Measurements from ENCODE around the gene CEP44.
"Not testable (repeated sequence)": the region's sequence is repeated elsewhere in the genome, so short reads cannot be mapped to it uniquely, and the experiment has no call there.

CEP44 gene

DNA sequence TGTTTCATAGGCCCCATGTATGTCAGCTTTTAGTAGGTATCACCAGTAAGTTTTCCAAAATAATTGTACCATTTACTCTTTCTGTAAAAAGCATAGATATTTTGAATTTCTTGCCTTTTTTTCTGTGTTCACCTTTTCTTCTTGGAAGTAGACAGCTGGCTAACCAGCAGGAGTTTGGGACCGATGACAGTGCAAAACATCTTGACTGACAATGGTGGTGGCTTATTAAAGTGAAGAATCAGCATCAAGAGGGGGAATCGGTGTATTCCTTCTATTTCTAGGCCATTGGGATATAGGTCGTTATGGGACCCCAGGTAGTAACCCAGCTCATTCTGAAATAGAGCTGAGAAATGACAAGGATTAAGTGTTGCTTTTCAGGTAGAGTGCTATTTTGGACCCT lies 3.2 kb downstream of the CEP44 start:
- Histone ChIP-seq H2AK5ac (ENCODE audit: low read length) (no peak overlapping the region), H3K27ac (ENCODE audit: low read depth, low read length) (no peak overlapping the region), H3K18ac (ENCODE audit: low read length) (no peak overlapping the region), H3K56ac (ENCODE audit: low read length) (no peak overlapping the region), H3K23ac (ENCODE audit: low read length) (no peak overlapping the region), H3K79me2 (ENCODE audit: control insufficient read depth, insufficient read depth, low read length) (peaks cover 4% of the 10 kb centered on the region), H3K4ac (ENCODE audit: low read depth, low read length) (no peak overlapping the region), H2BK15ac (replicated peaks; ENCODE audit: low read depth) (no peak overlapping the region), H2BK5ac (ENCODE audit: low read length) (no peak overlapping the region), H4K8ac (ENCODE audit: low read depth, low read length) (no peak overlapping the region), H3K4me3 (ENCODE audit: low read length) (no peak overlapping the region), H4K5ac (ENCODE audit: low read length) (no peak overlapping the region), H3K79me1 (ENCODE audit: low read length) (peaks cover 1% of the 10 kb centered on the region), H3K4me1 (ENCODE audit: control insufficient read depth, low read depth, low read length) (no peaks in the 10 kb centered on the region), H3K4me2 (ENCODE audit: low read length) (no peak overlapping the region), H3K9ac (ENCODE audit: low read length) (no peak overlapping the region), H2BK120ac (ENCODE audit: low read depth, low read length) (no peak overlapping the region), H3K36me3 (ENCODE audit: control insufficient read depth, insufficient read depth, low read length) (no peaks in the 10 kb centered on the region), H3K27me3 (ENCODE audit: insufficient read depth, low read length, poor library complexity) (no peaks in the 10 kb centered on the region)
- no CpG with 5 or more reads among the region's 3 CpGs for WGBS (ENCODE audit: extremely low coverage, insufficient coverage, low lambda C conversion rate)
- DNase-seq = no peak

DNA sequence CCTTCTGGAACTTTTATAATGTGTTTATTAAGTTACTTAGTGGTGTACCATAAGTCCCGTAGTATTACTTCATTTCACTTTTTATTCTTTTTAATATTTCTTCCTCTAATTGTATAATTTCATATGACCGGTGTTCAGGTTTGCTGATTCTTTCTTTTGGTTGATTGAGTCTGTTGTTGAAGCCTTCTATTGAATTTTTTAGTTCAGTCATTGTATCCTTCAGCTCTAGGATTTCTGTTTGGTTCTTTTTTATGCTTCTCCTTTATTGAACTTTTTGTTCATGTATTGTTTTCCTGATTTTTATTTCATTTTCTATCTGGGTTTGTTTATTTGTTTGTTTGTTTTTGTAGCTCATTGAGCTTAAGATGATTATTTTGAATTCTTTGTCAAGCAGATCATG lies 8.8 kb downstream of the CEP44 start:
- H3K56ac ChIP-seq (ENCODE audit: low read length) = no peak overlapping the region
- no peak overlapping the region for H3K4ac ChIP-seq (ENCODE audit: low read depth, low read length)
- no peak overlapping the region for H3K18ac ChIP-seq (ENCODE audit: low read length)
- no peaks in the 10 kb centered on the region for H3K36me3 ChIP-seq (ENCODE audit: control insufficient read depth, insufficient read depth, low read length)
- no peaks in the 10 kb centered on the region for H3K27me3 ChIP-seq (ENCODE audit: insufficient read depth, low read length, poor library complexity)
- no peak overlapping the region for H4K5ac ChIP-seq (ENCODE audit: low read length)
- no peak overlapping the region for H3K23ac ChIP-seq (ENCODE audit: low read length)
- no peak overlapping the region for H3K9ac ChIP-seq (ENCODE audit: low read length)
- peaks cover 5% of the 10 kb centered on the region for H3K79me2 ChIP-seq (ENCODE audit: control insufficient read depth, insufficient read depth, low read length)
- H2BK120ac ChIP-seq (ENCODE audit: low read depth, low read length) = no peak overlapping the region
- no peak overlapping the region for H3K4me3 ChIP-seq (ENCODE audit: low read length)
- no peak overlapping the region for H2AK5ac ChIP-seq (ENCODE audit: low read length)
- H3K4me2 ChIP-seq (ENCODE audit: low read length) = no peak overlapping the region
- peaks cover 4% of the 10 kb centered on the region for H3K79me1 ChIP-seq (ENCODE audit: low read length)
- no peaks in the 10 kb centered on the region for H3K4me1 ChIP-seq (ENCODE audit: control insufficient read depth, low read depth, low read length)
- H2BK15ac ChIP-seq (replicated peaks; ENCODE audit: low read depth) = no peak overlapping the region
- H3K27ac ChIP-seq (ENCODE audit: low read depth, low read length) = no peak overlapping the region
- no CpG with 5 or more reads among the region's 2 CpGs for WGBS (ENCODE audit: extremely low coverage, insufficient coverage, low lambda C conversion rate)
- no peak for DNase-seq
- H2BK5ac ChIP-seq (ENCODE audit: low read length) = no peak overlapping the region
- no peak overlapping the region for H4K8ac ChIP-seq (ENCODE audit: low read depth, low read length)

DNA sequence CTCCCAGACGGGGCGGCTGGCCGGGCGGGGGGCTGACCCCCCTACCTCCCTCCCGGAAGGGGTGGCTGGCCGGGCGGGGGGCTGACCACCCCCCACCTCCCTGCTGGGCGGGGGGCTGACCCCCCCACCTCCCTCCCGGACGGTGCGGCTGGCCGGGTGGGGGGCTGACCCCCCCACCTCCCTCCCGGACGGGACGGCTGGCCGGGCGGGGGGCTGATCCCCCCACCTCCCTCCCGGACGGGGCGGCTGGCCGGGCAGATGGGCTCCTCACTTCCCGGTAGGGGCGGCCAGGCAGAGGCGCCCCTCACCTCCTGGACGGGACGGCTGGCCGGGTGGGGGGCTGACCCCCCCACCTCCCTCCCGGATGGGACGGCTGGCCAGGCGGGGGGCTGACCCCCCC lies 10.9 kb downstream of the CEP44 start:
- not testable (repeated sequence) for H4K5ac ChIP-seq (ENCODE audit: low read length); H2BK5ac ChIP-seq (ENCODE audit: low read length); H3K36me3 ChIP-seq (ENCODE audit: control insufficient read depth, insufficient read depth, low read length); DNase-seq; H2AK5ac ChIP-seq (ENCODE audit: low read length); H3K27ac ChIP-seq (ENCODE audit: low read depth, low read length); H4K8ac ChIP-seq (ENCODE audit: low read depth, low read length); H3K27me3 ChIP-seq (ENCODE audit: insufficient read depth, low read length, poor library complexity); H3K4me3 ChIP-seq (ENCODE audit: low read length); H3K56ac ChIP-seq (ENCODE audit: low read length); H3K79me2 ChIP-seq (ENCODE audit: control insufficient read depth, insufficient read depth, low read length); H2BK120ac ChIP-seq (ENCODE audit: low read depth, low read length); H3K4ac ChIP-seq (ENCODE audit: low read depth, low read length); H3K4me2 ChIP-seq (ENCODE audit: low read length); H2BK15ac ChIP-seq (replicated peaks; ENCODE audit: low read depth); H3K79me1 ChIP-seq (ENCODE audit: low read length); H3K23ac ChIP-seq (ENCODE audit: low read length); H3K9ac ChIP-seq (ENCODE audit: low read length); H3K18ac ChIP-seq (ENCODE audit: low read length); H3K4me1 ChIP-seq (ENCODE audit: control insufficient read depth, low read depth, low read length)
- WGBS (ENCODE audit: extremely low coverage, insufficient coverage, low lambda C conversion rate) = no CpG with 5 or more reads among the region's 30 CpGs

DNA sequence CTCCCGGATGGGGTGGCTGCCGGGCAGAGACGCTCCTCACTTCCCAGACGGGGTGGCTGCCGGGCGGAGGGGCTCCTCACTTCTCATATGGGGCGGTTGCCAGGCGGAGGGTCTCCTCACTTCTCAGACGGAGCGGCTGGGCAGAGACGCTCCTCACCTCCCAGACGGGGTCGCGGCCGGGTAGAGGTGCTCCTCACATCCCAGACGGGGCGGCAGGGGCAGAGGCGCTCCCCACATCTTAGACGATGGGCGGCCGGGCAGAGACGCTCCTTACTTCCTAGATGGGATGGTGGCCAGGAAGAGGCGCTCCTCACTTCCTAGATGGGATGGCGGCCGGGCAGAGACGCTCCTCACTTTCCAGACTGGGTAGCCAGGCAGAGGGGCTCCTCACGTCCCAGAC lies 11.4 kb downstream of the CEP44 start:
- not testable (repeated sequence) for H2BK5ac ChIP-seq (ENCODE audit: low read length); H2BK120ac ChIP-seq (ENCODE audit: low read depth, low read length); H3K4me1 ChIP-seq (ENCODE audit: control insufficient read depth, low read depth, low read length); H3K36me3 ChIP-seq (ENCODE audit: control insufficient read depth, insufficient read depth, low read length); H3K79me1 ChIP-seq (ENCODE audit: low read length); H2BK15ac ChIP-seq (replicated peaks; ENCODE audit: low read depth); H3K56ac ChIP-seq (ENCODE audit: low read length); H4K5ac ChIP-seq (ENCODE audit: low read length); H3K18ac ChIP-seq (ENCODE audit: low read length); H3K9ac ChIP-seq (ENCODE audit: low read length); H3K79me2 ChIP-seq (ENCODE audit: control insufficient read depth, insufficient read depth, low read length); H3K27me3 ChIP-seq (ENCODE audit: insufficient read depth, low read length, poor library complexity); H3K27ac ChIP-seq (ENCODE audit: low read depth, low read length); H3K23ac ChIP-seq (ENCODE audit: low read length); H3K4ac ChIP-seq (ENCODE audit: low read depth, low read length); H3K4me2 ChIP-seq (ENCODE audit: low read length); H3K4me3 ChIP-seq (ENCODE audit: low read length); DNase-seq; H4K8ac ChIP-seq (ENCODE audit: low read depth, low read length); H2AK5ac ChIP-seq (ENCODE audit: low read length)
- no CpG with 5 or more reads among the region's 27 CpGs for WGBS (ENCODE audit: extremely low coverage, insufficient coverage, low lambda C conversion rate)

DNA sequence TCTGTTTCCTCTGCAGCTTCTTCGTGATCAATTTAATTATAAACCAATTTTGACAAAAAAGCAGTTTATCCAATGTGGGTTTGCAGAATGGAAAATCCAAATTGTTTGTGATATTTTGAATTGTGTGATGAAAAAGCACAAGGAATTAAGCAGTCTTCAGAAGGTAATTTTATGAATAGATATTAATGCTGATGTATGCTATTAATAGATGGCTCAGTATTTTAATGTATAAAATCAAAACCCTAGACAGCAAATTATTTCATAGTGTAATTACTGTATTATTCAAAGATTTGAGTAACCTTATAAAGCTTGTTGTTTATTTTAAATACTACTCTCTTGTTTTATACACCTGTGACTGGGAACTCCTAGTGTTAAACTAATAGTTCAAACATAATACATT lies 20.0 kb downstream of the CEP44 start:
- no peaks in the 10 kb centered on the region for H3K4me1 ChIP-seq (ENCODE audit: control insufficient read depth, low read depth, low read length)
- H3K79me1 ChIP-seq (ENCODE audit: low read length) = no peaks in the 10 kb centered on the region
- no peak overlapping the region for H3K4ac ChIP-seq (ENCODE audit: low read depth, low read length)
- H3K23ac ChIP-seq (ENCODE audit: low read length) = no peak overlapping the region
- no peak overlapping the region for H2BK15ac ChIP-seq (replicated peaks; ENCODE audit: low read depth)
- H3K18ac ChIP-seq (ENCODE audit: low read length) = no peak overlapping the region
- no peak overlapping the region for H2AK5ac ChIP-seq (ENCODE audit: low read length)
- H3K27me3 ChIP-seq (ENCODE audit: insufficient read depth, low read length, poor library complexity) = no peaks in the 10 kb centered on the region
- no peak overlapping the region for H3K9ac ChIP-seq (ENCODE audit: low read length)
- H3K27ac ChIP-seq (ENCODE audit: low read depth, low read length) = no peak overlapping the region
- no peak overlapping the region for H2BK120ac ChIP-seq (ENCODE audit: low read depth, low read length)
- no peak overlapping the region for H4K8ac ChIP-seq (ENCODE audit: low read depth, low read length)
- H3K4me3 ChIP-seq (ENCODE audit: low read length) = no peak overlapping the region
- no peak overlapping the region for H2BK5ac ChIP-seq (ENCODE audit: low read length)
- no peak overlapping the region for H3K4me2 ChIP-seq (ENCODE audit: low read length)
- H4K5ac ChIP-seq (ENCODE audit: low read length) = no peak overlapping the region
- no peaks in the 10 kb centered on the region for H3K36me3 ChIP-seq (ENCODE audit: control insufficient read depth, insufficient read depth, low read length)
- no CpG with 5 or more reads among the region's 1 CpG for WGBS (ENCODE audit: extremely low coverage, insufficient coverage, low lambda C conversion rate)
- DNase-seq = no peak
- no peak overlapping the region for H3K56ac ChIP-seq (ENCODE audit: low read length)
- H3K79me2 ChIP-seq (ENCODE audit: control insufficient read depth, insufficient read depth, low read length) = no peaks in the 10 kb centered on the region

DNA sequence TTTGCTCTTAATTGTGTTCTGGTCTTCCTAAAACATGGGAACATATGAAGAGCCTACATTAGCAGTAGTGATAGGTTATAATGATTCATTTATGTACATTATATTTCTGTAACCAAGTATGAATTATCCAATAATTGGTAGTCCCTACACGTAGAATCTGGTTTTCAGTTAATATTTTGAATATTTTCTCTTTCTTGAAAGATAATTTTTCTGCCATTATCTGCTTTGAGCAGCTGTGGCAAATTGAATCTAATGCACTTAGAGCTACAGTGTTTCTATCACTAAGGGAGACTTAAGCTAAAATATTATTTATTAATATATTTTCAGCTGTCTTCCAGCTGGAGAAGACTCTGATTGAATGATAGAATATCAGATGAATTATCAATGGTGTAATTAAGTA lies 21.0 kb downstream of the CEP44 start:
- H2BK120ac ChIP-seq (ENCODE audit: low read depth, low read length) = no peak overlapping the region
- H3K23ac ChIP-seq (ENCODE audit: low read length) = no peak overlapping the region
- no peak overlapping the region for H3K27ac ChIP-seq (ENCODE audit: low read depth, low read length)
- H3K56ac ChIP-seq (ENCODE audit: low read length) = no peak overlapping the region
- no peak overlapping the region for H3K4ac ChIP-seq (ENCODE audit: low read depth, low read length)
- H3K4me1 ChIP-seq (ENCODE audit: control insufficient read depth, low read depth, low read length) = no peaks in the 10 kb centered on the region
- H3K4me3 ChIP-seq (ENCODE audit: low read length) = no peak overlapping the region
- H3K27me3 ChIP-seq (ENCODE audit: insufficient read depth, low read length, poor library complexity) = no peaks in the 10 kb centered on the region
- no CpG with 5 or more reads among the region's 1 CpG for WGBS (ENCODE audit: extremely low coverage, insufficient coverage, low lambda C conversion rate)
- DNase-seq = no peak
- no peak overlapping the region for H4K8ac ChIP-seq (ENCODE audit: low read depth, low read length)
- no peak overlapping the region for H2BK5ac ChIP-seq (ENCODE audit: low read length)
- H3K79me1 ChIP-seq (ENCODE audit: low read length) = no peaks in the 10 kb centered on the region
- no peak overlapping the region for H3K18ac ChIP-seq (ENCODE audit: low read length)
- no peak overlapping the region for H3K9ac ChIP-seq (ENCODE audit: low read length)
- no peak overlapping the region for H4K5ac ChIP-seq (ENCODE audit: low read length)
- no peak overlapping the region for H2BK15ac ChIP-seq (replicated peaks; ENCODE audit: low read depth)
- H3K4me2 ChIP-seq (ENCODE audit: low read length) = no peak overlapping the region
- no peaks in the 10 kb centered on the region for H3K36me3 ChIP-seq (ENCODE audit: control insufficient read depth, insufficient read depth, low read length)
- H2AK5ac ChIP-seq (ENCODE audit: low read length) = no peak overlapping the region
- no peaks in the 10 kb centered on the region for H3K79me2 ChIP-seq (ENCODE audit: control insufficient read depth, insufficient read depth, low read length)
